ENCODE results near the gene FRMD4B.

FRMD4B gene

DNA sequence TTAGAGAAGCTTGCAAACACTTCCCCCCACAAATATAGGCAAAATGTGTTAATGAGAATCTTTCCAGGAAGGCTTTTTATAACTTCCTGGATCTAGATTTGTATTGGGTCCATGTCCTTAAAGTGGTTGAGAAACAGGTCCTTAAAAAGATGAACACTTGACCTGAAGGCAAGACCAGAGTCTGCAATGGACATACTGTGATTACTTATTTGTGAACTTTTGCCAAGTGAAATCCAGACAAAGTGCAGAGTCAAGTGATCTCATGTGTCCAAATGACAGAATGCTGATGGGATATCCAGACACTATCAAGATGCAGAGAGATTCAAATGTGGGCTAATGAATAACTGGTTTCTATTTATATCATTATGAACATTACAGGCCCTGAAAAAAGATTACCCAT is 43.8 kb downstream of the FRMD4B start:
- Histone ChIP-seq H3K4me3 (ENCODE audit: low read length, poor library complexity, severe bottlenecking) (no peak overlapping the region), H3K79me2 (ENCODE audit: insufficient read depth, low read length) (no peaks in the 10 kb centered on the region), H3K36me3 (ENCODE audit: insufficient read depth, low read length) (no peaks in the 10 kb centered on the region), H3K9me3 (ENCODE audit: insufficient read depth, low read depth, low read length) (no peaks in the 10 kb centered on the region; the same call in 1 of the 2 replicates), H3K9me2 (replicated peaks; ENCODE audit: low read depth, low read length) (no peaks in the 10 kb centered on the region), H4K20me1 (ENCODE audit: insufficient read depth, low read length, poor library complexity, severe bottlenecking) (no peaks in the 10 kb centered on the region), H3K9ac (ENCODE audit: low read depth, low read length, poor library complexity, severe bottlenecking) (no peak overlapping the region), H3K4me1 (ENCODE audit: insufficient read depth, low read length, poor library complexity, severe bottlenecking) (no peaks in the 10 kb centered on the region), H3F3A (ENCODE audit: low read depth) (no peaks in the 10 kb centered on the region), H3K27me3 (ENCODE audit: insufficient read depth, low read length, poor library complexity, severe bottlenecking) (no peaks in the 10 kb centered on the region), H2AFZ (ENCODE audit: low read length) (no peak overlapping the region), H3K4me2 (ENCODE audit: low read depth, low read length, poor library complexity, severe bottlenecking) (no peak overlapping the region)
- TF ChIP-seq EZH2phosphoT487 (IDR thresholded peaks at IDR 0.05; ENCODE audit: borderline replicate concordance): no peak
- TF ChIP-seq, protein P1, sequence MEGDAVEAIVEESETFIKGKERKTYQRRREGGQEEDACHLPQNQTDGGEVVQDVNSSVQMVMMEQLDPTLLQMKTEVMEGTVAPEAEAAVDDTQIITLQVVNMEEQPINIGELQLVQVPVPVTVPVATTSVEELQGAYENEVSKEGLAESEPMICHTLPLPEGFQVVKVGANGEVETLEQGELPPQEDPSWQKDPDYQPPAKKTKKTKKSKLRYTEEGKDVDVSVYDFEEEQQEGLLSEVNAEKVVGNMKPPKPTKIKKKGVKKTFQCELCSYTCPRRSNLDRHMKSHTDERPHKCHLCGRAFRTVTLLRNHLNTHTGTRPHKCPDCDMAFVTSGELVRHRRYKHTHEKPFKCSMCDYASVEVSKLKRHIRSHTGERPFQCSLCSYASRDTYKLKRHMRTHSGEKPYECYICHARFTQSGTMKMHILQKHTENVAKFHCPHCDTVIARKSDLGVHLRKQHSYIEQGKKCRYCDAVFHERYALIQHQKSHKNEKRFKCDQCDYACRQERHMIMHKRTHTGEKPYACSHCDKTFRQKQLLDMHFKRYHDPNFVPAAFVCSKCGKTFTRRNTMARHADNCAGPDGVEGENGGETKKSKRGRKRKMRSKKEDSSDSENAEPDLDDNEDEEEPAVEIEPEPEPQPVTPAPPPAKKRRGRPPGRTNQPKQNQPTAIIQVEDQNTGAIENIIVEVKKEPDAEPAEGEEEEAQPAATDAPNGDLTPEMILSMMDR (conservative IDR thresholded peaks at IDR 0.05; ENCODE audit: low read length): no peak

GRCh38 chr3:69339760-69340159 is 46.1 kb downstream of the FRMD4B start:
- H3K9me2 ChIP-seq (replicated peaks; ENCODE audit: low read depth, low read length): no peaks in the 10 kb centered on the region
- no peak overlapping the region for H2AFZ ChIP-seq (ENCODE audit: low read length)
- H3K9me3 ChIP-seq (ENCODE audit: insufficient read depth, low read depth, low read length): no peaks in the 10 kb centered on the region; the same call in 1 of the 2 replicates
- H3K9ac ChIP-seq (ENCODE audit: low read depth, low read length, poor library complexity, severe bottlenecking): no peak overlapping the region
- H3K27me3 ChIP-seq (ENCODE audit: insufficient read depth, low read length, poor library complexity, severe bottlenecking): no peaks in the 10 kb centered on the region
- H3F3A ChIP-seq (ENCODE audit: low read depth): no peaks in the 10 kb centered on the region
- no peaks in the 10 kb centered on the region for H3K36me3 ChIP-seq (ENCODE audit: insufficient read depth, low read length)
- no peaks in the 10 kb centered on the region for H3K79me2 ChIP-seq (ENCODE audit: insufficient read depth, low read length)
- no peaks in the 10 kb centered on the region for H3K4me1 ChIP-seq (ENCODE audit: insufficient read depth, low read length, poor library complexity, severe bottlenecking)
- H4K20me1 ChIP-seq (ENCODE audit: insufficient read depth, low read length, poor library complexity, severe bottlenecking): no peaks in the 10 kb centered on the region
- TF ChIP-seq, protein P1 (conservative IDR thresholded peaks at IDR 0.05; ENCODE audit: low read length): no peak
- no peak for TF ChIP-seq EZH2phosphoT487 (IDR thresholded peaks at IDR 0.05; ENCODE audit: borderline replicate concordance)
- no peak overlapping the region for H3K4me2 ChIP-seq (ENCODE audit: low read depth, low read length, poor library complexity, severe bottlenecking)
- no peak overlapping the region for H3K4me3 ChIP-seq (ENCODE audit: low read length, poor library complexity, severe bottlenecking)

DNA sequence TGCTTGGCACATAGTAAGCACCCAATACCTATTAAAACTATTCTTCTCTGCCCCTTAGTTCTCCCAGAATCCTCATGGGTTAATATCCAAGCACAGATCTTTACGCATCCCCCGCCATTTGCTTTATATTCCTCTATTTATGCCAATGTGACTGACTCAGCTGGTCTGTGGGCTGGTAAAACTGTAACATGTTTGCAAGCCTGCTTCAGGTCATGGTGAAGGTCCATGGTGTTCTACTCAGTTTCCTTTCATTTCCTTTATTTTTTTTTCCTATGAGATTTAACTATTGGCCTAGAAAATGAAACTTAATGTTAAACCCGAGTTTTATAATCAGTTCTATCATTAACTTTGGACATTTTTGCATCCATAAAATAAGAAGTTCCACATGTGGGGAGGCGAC is 47.0 kb downstream of the FRMD4B start:
- Histone ChIP-seq H3K4me1 (ENCODE audit: insufficient read depth, low read length, poor library complexity, severe bottlenecking) (no peaks in the 10 kb centered on the region), H3K27me3 (ENCODE audit: insufficient read depth, low read length, poor library complexity, severe bottlenecking) (no peaks in the 10 kb centered on the region), H3K36me3 (ENCODE audit: insufficient read depth, low read length) (no peaks in the 10 kb centered on the region)

More for the DNA sequence above, 47.0 kb downstream of the FRMD4B start:
- no peaks in the 10 kb centered on the region for H3K9me2 ChIP-seq (replicated peaks; ENCODE audit: low read depth, low read length)
- H4K20me1 ChIP-seq (ENCODE audit: insufficient read depth, low read length, poor library complexity, severe bottlenecking): no peaks in the 10 kb centered on the region
- no peak overlapping the region for H3K4me3 ChIP-seq (ENCODE audit: low read length, poor library complexity, severe bottlenecking)
- no peak overlapping the region for H3K9ac ChIP-seq (ENCODE audit: low read depth, low read length, poor library complexity, severe bottlenecking)
- H3K4me2 ChIP-seq (ENCODE audit: low read depth, low read length, poor library complexity, severe bottlenecking): no peak overlapping the region
- H2AFZ ChIP-seq (ENCODE audit: low read length): no peak overlapping the region
- H3K9me3 ChIP-seq (ENCODE audit: insufficient read depth, low read depth, low read length): no peaks in the 10 kb centered on the region; the same call in 1 of the 2 replicates
- H3F3A ChIP-seq (ENCODE audit: low read depth): no peaks in the 10 kb centered on the region
- H3K79me2 ChIP-seq (ENCODE audit: insufficient read depth, low read length): no peaks in the 10 kb centered on the region
- TF ChIP-seq, protein P1 (conservative IDR thresholded peaks at IDR 0.05; ENCODE audit: low read length): no peak
- TF ChIP-seq EZH2phosphoT487 (IDR thresholded peaks at IDR 0.05; ENCODE audit: borderline replicate concordance): no peak

Data from Loucy (cell line).